Measurements from ENCODE around the gene ZNF385B.

The ZNF385B gene

DNA sequence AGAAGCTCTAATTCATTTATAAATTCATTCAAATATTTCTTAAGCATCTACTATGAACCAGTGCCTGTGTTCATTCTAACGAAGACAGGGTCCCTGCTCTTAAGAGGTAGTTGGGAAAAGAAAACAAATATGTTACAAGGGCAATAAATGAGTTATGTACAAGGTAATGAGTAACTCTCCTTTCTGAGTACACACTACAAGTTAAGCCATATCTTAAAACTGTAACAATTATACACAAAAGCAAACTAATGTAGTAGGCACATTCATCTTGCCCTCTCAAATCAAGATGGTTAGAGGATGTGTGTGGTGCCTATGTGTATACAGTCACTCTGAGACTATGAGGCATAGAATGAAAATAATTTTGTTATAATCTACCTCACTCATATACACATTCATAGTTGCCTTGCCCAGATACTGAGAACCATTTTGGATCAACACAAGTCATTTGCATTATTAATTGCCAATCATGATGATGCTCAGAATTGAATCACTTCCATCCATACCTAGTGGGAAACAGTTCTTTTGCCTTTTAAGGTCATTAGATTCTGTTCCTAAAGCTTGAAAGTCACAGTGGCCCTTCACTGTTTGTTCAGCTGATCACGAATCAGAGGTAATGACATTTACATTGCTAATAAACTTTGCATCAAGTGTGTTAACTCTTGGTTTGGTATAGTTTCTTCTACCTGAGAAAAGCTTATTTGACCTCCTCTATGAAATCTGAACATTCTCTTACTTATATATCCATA lies 283.1 kb downstream of the ZNF385B start:
- no peak for DNase-seq

DNA sequence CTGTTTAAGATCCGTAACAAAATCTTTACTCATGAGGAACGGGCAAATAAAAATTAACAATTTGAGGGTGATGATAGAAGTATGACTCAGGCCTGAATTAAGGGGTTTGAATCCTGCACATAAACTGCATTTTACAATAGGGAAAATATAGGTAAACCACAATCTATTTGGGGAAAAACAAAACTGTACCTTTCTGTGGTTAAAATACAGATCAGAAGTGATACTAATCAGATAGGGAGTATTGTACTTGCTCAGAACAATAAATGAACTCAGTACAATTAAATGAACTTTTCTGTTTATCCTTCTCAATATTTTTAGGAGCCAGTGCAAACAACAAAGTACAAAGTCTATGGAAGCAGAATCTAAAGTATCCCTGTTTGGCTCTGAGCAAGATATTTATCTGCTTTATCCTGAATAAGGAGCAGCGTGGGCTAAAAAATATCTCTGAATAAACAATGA lies 287.3 kb downstream of the ZNF385B start:
- DNase-seq: no peak

DNA sequence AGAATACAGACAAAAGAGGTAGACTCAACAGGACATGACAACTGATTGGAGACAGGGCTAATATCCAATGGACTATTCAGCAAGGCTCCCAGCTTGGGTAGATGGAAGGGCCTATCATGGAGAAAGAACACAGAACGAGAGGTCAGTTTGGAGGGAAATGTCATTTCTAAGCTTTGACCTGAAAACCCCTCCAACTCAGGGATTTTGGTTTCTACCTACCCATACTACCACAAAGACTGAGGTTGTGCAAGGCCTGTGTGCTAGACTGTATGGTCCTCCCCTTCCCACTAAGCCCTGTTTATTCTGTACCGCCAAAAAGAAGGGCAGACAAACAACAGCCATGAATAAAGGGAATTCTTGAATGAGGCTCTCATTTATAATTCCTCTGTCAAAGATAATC lies 288.9 kb downstream of the ZNF385B start:
- no peak for DNase-seq

DNA sequence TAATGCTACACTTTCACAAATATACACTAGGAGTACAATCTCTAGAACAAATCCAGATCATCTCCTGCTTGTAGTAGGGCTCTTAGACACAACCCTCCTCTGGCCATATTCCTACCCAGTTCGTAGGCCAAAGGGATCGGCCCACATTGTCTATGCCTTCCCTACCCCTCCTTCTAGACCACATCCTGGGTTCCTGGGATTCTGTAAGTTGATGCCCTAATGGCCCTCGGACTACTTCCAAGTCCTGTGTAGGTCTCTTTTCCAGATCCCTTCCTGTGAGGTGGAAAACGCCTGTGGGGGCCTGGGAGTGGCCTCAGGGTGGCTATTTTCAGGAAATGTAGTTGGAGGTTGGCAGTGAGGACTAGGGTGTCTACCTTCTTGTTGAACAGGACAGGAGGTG lies 289.7 kb downstream of the ZNF385B start:
- DNase-seq: no peak

DNA sequence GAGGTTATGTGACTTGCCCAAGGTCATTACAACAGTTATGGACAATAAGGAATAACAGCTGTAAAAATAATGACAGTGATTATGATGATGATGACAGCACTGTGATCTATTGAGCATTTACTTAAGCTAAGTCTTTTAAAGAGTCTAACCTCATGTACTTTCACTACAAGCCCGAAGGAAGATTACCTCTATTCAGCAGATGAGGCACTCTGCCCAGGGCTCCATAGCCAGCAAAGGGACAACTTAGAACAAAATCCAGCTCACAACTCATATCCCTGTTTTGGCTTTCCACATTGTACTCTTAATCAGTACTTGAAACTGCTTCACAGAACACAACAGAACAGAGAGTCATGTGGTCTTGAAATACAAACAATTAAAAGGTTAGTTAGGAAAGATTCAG lies 290.2 kb downstream of the ZNF385B start:
- DNase-seq: no peak

DNA sequence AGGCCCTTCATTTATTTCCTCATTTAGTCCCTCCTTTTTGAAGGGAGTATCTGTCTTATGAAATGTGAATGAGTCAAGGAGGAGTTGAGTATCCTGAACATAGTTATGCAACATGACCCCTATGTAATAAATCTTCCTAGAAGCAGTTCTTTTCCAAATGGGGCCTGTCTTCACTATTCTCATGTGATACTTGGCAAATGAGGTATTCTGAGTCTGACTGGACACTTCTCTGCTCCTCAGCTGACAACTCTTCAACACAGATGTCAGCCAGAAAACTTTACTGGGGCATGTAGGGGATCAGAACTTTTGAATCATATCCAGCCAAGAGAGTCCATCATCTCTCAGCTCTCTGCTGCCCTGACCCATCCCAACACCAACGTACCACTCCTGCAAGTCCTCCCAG lies 291.6 kb downstream of the ZNF385B start:
- no peak for DNase-seq

DNA sequence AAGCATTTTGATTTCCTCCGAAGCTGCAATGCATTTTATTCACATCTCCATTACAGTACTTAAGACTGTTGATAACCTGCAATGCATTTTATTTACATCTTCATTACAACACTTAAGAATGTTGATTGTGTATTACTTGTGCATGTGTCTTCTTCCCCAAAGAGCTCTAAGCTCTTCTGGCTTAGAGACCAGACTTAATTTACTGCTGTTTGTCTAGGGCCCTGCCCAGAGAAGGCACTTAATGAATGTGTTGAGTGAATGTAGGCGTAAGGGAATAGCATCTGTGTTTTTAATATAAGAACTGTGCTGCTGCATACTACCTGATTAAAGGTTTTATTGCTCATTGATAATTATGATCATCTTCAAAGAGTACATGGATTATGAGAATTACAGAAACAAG lies 295.6 kb downstream of the ZNF385B start:
- DNase-seq: no peak

DNA sequence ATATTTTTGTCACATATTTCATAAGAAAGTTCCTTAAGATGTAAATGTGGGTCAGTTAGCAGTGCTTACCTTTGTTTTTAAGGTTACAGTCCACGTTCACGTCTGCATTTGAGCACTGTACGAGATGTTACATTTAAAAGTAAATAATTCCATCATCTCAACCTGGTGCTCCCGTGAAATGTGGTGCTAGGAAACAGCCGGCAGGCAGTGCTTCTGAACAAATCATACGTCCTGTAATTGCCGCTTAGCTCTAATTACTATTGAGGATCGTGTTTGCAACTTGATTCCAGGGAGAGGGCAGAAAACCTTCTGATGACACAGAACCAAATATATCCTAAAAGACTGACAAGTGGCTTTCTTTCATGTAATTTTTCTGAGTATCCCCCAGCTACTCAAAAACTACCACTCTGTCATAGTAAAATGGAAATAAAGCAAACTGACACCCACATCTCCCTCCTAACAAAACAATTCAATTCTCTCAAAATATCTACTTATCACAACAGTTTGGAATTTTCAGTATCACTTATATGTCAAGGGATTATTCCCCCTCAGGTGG lies 299.0 kb downstream of the ZNF385B start:
- no peak for DNase-seq

DNA sequence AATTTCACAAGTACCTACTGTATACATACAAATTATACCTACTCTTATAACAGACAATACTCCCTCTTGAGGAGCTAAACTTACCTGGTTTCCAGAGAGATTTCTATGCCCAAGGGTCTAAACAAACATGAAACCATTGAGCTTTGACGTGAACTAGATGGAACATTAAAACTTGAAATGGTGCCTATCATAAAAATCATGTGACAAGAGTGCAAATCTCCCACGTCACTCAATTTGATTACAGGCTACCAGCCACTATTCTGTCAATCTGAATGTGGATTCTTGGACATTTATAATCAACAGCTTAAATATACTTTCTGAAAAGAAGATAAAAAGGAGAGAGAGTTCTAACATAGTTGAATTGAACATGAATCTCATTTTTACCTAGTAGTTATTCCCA lies 299.7 kb downstream of the ZNF385B start:
- DNase-seq: no peak

DNA sequence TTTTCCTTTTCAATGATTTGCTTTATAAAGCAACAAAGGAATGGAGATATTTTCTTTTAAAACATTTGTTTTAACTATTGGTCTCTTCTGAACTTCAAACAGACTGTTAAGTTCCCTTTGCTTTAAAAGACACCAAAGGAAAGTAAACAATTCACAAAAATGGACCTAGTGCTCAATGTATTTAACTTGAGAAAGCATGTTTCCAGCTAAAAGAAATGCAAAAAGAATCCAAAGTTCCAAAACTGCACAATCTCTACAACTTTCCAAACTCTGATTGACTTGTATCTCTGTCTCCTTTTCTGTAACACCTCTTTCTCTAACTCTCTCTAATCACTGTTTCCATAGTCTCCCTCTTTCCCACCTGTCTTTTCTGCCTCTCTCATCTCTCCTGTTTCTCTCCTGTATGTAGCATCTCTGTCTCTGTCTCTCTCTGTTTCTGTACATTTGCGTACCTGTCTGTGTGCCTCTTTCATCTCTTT lies 301.1 kb downstream of the ZNF385B start:
- DNase-seq: no peak

DNA sequence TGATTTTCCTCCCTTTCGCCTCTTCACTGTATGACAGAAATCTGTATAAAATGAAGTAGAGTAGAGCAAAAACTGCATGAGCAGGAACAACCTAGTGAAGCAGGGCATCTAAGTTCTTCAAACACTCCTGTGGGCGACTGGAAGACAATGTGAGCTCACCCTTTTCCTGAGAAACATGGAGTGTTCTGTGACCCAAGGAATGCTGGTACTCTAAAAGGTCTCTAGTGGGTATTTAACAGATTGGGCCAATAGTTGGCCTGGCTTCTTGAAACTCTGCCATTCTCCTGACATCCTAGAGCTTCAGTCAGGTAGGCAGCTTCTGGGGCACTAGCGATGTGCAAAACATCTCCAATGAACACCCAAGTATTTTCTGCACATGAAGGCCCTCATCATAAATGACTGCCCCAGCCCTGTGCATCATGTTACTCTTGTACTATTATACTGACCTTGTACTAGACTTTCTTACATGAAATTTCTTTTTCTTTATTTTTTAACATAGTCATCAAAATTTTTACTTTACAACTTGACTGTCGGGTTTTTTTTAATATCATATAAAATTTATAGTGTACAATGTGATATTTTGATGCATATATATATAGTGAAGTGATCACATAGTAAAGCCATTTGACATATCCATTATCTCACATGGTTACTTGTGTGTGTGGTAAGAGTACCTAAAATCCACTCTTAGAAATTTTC lies 302.2 kb downstream of the ZNF385B start:
- no peak for DNase-seq

DNA sequence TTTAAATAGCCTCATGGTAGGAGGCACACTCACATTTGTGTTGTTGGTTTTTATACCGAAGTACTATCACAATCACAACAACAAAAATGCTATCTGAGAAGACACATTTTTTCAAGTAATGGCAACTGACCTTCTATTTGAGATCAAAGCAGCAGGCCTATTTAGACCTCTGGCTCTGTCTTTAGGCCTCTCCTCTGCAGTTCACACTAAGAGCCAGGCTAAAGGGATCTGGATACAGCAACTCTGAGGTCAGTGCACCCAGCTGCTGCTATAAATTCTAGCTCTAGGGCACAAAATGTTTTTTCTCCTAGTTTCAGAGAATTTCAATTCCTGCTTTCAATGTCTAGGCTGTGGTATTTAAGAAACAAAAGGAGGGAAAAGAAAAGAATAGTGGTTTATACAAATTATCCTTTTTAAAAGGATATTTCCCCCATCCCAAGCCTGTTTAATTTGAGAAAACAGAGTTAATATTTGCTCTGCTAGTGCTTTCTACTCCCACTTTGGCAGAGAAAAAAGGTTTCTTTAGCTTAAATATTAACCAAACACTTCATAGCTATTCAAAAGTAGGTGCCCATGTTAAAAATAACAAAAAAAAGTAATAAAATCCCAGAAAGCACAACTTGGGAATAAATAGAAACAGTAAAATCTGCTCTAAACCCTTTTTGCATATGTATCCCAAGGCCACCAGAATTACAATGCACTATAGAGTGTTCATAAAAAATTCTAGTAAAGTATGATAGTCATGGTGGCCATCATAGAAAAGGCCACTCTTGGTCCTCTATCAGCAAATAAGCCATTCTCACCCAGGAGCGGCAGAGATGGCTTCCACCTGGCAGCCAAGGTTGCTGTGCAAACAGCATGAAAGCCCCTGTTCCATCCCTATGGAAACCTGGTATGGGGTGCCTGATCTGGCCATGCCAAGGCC lies 303.1 kb downstream of the ZNF385B start:
- DNase-seq: no peak

DNA sequence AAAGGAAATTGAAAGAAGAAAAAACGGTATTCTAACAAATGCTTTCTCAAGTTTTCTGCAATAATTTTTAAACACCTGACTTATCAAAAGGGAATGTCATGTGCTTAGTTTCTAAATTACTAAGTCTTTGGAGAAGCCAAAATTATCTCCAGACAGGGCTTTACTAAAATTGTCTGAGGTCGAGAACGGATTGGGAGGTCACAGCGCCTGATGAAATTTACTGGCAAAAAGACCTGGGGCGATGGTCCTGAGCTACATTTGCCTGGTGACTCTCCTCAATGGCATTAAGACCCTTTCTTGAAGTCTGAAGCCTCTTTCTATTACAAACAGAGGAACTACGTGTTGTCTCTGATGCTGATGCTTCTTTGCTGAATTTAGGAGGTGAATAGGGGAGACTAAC lies 305.0 kb downstream of the ZNF385B start:
- DNase-seq: no peak

DNA sequence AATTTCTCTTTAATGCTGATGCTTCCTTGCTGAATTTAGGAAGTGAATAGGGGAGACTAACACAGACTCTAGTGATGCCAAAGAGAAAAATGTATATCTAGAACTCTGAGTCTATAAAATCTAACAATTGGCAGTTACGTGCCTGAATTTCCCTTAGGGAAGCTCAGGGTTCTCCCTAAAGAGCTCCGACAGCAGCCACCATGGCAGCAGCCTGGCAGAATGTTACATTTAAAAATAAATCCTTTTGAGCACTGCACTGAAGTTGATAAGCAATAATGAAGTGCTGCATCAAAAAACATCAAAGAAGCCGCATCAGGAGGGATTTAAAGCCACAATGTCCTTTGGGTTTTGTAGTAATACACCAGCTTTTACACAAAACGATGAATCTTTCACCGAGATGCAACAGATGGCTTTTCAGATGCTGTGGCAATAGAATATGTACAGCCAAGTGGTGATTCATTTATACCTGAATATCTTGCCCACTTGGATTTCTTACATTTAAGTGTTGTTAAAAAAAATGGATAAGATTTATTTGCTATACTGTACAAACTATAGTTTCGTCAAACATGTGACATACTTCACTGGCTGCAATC lies 305.6 kb downstream of the ZNF385B start:
- no peak for DNase-seq

DNA sequence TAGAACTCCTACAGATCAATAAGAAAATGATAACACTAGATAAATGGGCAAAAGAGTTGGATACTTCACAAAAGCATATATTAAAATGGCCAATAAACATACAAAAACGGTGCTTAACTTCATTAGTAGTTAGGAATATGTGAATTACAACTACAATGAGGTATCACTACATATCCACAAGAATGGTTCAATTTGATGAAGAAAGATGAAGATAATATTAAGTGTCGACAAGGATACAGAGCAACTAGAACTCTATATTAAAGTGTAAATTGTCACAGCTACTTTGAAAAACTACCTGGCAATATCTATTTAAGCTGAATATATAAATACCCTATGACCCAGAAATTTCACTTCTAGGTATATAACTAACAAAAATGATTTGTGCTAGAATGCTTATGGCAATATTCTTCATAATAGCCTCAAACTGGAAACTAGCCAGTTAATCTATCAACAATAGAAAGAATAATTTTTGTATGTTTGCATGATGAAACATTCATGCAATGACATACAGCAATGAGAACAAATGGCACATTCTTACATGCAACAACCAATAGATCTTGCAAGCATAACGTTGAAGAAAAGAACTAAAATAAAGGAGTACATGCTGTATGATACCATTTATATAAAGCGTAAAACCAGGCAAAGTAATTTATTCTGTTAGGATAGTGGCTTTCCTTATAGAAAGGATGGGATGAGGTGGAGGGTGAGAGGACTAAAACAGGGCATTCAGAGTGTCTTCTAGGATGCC lies 306.6 kb downstream of the ZNF385B start:
- no peak for DNase-seq

DNA sequence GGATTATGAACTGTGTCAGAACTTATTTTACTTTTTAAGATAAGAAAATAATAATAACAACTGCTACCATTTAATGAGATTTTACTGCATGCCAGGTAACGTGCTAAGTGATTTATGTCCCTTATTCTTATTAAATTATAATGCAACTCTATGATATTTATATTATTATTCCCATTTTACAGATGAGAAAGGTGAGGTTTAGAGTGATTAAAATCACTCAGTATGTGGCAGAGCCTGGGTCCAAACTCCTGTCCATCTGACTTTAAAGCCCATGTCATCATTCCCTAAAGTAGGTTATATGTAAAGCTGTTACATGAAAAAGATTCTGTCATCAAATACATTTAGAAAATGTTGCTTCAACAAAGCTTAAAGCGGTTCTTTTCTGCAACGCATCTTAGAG lies 308.0 kb downstream of the ZNF385B start:
- DNase-seq: no peak

DNA sequence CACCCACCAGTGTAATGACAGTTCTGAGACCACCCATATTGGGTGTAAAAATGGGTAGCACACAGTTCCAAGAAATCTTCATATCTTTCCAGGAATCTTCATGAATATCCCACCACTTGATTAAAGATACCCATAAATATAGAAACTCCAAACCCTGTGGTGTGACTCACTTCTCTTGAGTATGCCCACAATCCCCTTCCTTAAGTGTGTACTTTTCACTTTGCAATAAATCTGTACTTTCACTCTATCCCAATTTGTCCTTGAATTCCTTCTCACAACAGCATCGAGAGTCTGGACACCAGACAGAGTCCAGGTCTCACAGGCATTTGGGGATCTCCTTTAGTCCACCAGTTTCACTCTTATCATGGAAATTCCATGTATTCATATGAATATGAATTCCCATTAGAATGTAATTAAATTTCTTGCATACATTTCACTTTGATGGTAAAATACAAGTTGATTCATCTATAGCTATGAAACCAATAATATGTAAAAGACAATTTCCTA lies 309.8 kb downstream of the ZNF385B start:
- no peak for DNase-seq

DNA sequence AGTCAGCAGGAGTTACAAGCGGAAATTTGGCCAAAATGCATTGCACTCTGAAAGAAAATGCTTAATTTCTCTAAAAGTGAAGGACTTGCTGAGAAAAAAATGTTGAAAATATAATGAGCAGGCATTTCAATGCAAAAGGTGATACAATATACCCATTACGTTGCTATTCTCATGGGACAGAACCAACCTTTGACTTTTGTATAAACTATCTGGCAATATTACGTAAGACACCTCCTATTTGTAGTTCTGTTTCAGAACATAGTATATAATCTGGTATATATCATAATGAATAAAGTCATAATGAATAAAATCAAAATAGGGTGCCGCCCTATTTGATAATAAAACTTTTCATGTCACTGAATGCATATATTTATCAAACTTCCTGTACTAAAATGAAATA lies 310.6 kb downstream of the ZNF385B start:
- no peak for DNase-seq

DNA sequence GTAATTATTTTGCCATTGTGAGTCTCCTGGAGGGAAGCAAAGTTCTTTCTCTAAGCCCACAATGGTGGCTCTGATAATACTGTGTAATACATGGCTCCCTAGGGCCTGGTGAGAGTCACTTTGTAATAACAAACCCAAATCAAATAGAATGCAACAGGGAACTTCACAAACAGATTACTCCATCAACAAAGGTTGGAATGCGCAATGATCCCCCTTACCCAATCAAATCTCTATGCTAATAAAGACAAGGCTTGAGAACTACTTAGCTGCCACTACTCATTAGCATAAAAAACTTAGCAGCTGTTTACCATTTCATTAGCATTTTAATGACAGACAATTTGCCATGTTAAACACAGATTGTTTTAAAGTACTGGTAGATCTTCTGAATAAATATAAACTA lies 311.2 kb downstream of the ZNF385B start:
- no peak for DNase-seq

DNA sequence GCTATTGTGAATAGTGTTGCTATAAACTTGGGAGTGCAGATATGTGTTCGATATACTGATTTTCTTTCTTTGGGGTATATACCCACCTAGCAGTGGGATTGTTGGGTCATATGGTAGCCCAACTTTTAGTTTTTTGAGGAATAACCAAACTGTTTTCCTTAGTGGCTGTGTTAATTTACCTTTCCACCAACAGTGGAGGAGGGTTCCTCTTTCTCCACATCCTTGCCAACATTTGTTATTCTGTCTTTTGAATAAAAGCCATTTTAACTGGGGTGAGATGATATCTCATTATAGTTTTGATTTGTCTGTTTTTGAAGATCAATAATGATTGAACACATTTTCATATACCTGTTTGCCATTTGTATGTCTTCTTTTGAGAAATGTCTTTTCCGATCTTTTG lies 314.8 kb downstream of the ZNF385B start:
- no peak for DNase-seq

DNA sequence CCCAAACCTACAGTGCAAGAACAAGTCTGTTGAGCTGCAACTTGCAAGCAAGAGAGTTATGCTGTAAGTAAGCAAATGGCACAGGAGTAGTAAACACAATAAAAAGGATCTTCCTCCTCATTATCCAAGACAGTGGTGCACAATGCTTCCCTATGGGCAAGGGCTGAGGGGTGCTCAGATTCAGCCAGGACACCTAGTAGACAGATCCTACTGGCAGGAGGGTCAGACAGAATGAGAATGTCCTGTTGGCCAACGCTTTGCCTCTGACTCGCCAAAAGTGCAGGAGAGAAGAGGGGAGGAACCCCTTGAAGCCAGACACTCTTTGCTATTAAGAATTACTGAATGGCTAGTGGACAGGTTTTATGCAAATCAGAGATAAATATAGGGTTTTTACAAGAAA lies 316.4 kb downstream of the ZNF385B start:
- DNase-seq: no peak

All from activated CD4-positive, alpha-beta T cell treated with anti-CD3 and anti-CD28 coated beads, Interleukin-2, amount 50 U/mL, for 48 hours (primary cell).